ENCODE measurements around the gene NDUFAB1. TPM values are rescaled to one million over a fixed set of nuclear protein-coding genes. Genes with fewer than 3 reads are reported as not detected.
"Not testable (repeated sequence)": the region's sequence is repeated elsewhere in the genome, so short reads cannot be mapped to it uniquely, and the experiment has no call there.

The NDUFAB1 gene
- total RNA-seq, 1 donor from 2014 or later, result 75.9 TPM

GRCh38 chr16:23594186-23594585 is 1.9 kb downstream of the NDUFAB1 start:
- Mint-ChIP-seq H3K27ac (no peak overlapping the region), H3K9me3 (ENCODE audit: low read depth) (no peaks in the 10 kb centered on the region), H3K36me3 (ENCODE audit: insufficient read depth) (peaks cover 13% of the 10 kb centered on the region), H3K27me3 (no peaks in the 10 kb centered on the region), H3K4me3 (ENCODE audit: low read depth) (peak overlapping the region; percentile 14), H3K4me1 (ENCODE audit: low read depth) (peaks cover 5% of the 10 kb centered on the region)
- no peak for TF ChIP-seq CTCF (IDR thresholded peaks at IDR 0.05; ENCODE audit: unreplicated experiment)
- DNase-seq (ENCODE audit: low spot score, unreplicated experiment), result no peak

GRCh38 chr16:23590181-23590580 is 5.9 kb downstream of the NDUFAB1 start:
- no peak overlapping the region for H3K27ac Mint-ChIP-seq
- no peak for DNase-seq (ENCODE audit: low spot score, unreplicated experiment)
- H3K4me1 Mint-ChIP-seq (ENCODE audit: low read depth), result peaks cover 3% of the 10 kb centered on the region
- H3K27me3 Mint-ChIP-seq, result no peaks in the 10 kb centered on the region
- H3K36me3 Mint-ChIP-seq (ENCODE audit: insufficient read depth), result peaks cover 17% of the 10 kb centered on the region
- no peak overlapping the region for H3K4me3 Mint-ChIP-seq (ENCODE audit: low read depth)
- no peaks in the 10 kb centered on the region for H3K9me3 Mint-ChIP-seq (ENCODE audit: low read depth)
- TF ChIP-seq CTCF (IDR thresholded peaks at IDR 0.05; ENCODE audit: unreplicated experiment), result no peak

GRCh38 chr16:23587726-23588125 is 8.4 kb downstream of the NDUFAB1 start:
- Mint-ChIP-seq H3K4me1 (ENCODE audit: low read depth) (no peaks in the 10 kb centered on the region), H3K36me3 (ENCODE audit: insufficient read depth) (peaks cover 21% of the 10 kb centered on the region), H3K4me3 (ENCODE audit: low read depth) (no peak overlapping the region), H3K27me3 (no peaks in the 10 kb centered on the region), H3K9me3 (ENCODE audit: low read depth) (no peaks in the 10 kb centered on the region), H3K27ac (no peak overlapping the region)
- TF ChIP-seq CTCF (IDR thresholded peaks at IDR 0.05; ENCODE audit: unreplicated experiment), result no peak
- no peak for DNase-seq (ENCODE audit: low spot score, unreplicated experiment)

GRCh38 chr16:23584186-23585076 is 11.7 kb downstream of the NDUFAB1 start:
- H3K9me3 Mint-ChIP-seq (ENCODE audit: low read depth), result no peaks in the 10 kb centered on the region
- no peaks in the 10 kb centered on the region for H3K4me1 Mint-ChIP-seq (ENCODE audit: low read depth)
- no peak overlapping the region for H3K27ac Mint-ChIP-seq
- no peaks in the 10 kb centered on the region for H3K27me3 Mint-ChIP-seq
- no peak overlapping the region for H3K4me3 Mint-ChIP-seq (ENCODE audit: low read depth)
- peaks cover 16% of the 10 kb centered on the region for H3K36me3 Mint-ChIP-seq (ENCODE audit: insufficient read depth)
- no peak for TF ChIP-seq CTCF (IDR thresholded peaks at IDR 0.05; ENCODE audit: unreplicated experiment)
- no peak for DNase-seq (ENCODE audit: low spot score, unreplicated experiment)

GRCh38 chr16:23583271-23583670 is 12.8 kb downstream of the NDUFAB1 start:
- H3K36me3 Mint-ChIP-seq (ENCODE audit: insufficient read depth), result peaks cover 14% of the 10 kb centered on the region
- H3K9me3 Mint-ChIP-seq (ENCODE audit: low read depth); H3K27me3 Mint-ChIP-seq; H3K27ac Mint-ChIP-seq; H3K4me3 Mint-ChIP-seq (ENCODE audit: low read depth); H3K4me1 Mint-ChIP-seq (ENCODE audit: low read depth); DNase-seq (ENCODE audit: low spot score, unreplicated experiment): not testable (repeated sequence)

- H3K27ac Mint-ChIP-seq, result no peak overlapping the region
- H3K27me3 Mint-ChIP-seq, result no peaks in the 10 kb centered on the region
- H3K4me1 Mint-ChIP-seq (ENCODE audit: low read depth), result no peaks in the 10 kb centered on the region
- no peak overlapping the region for H3K4me3 Mint-ChIP-seq (ENCODE audit: low read depth)
- no peak for TF ChIP-seq CTCF (IDR thresholded peaks at IDR 0.05; ENCODE audit: unreplicated experiment)
- no peaks in the 10 kb centered on the region for H3K9me3 Mint-ChIP-seq (ENCODE audit: low read depth)
- H3K36me3 Mint-ChIP-seq (ENCODE audit: insufficient read depth), result peaks cover 14% of the 10 kb centered on the region
- no peak for DNase-seq (ENCODE audit: low spot score, unreplicated experiment)
Measured at GRCh38 chr16:23581764-23582163, 14.4 kb downstream of the NDUFAB1 start.

Measured in progenitor cell of endocrine pancreas (in vitro differentiated cells).